NT2/D1 (cell line): ENCODE data around the gene CCT3.

ENCODE experiments used
- SUZ12 ChIP-seq: IDR thresholded peaks from 2 replicates; pipeline ENCODE4 v1.6.1; 2011; ENCODE audit not compliant: insufficient read length, insufficient read depth; ENCODE audit errors: extremely low read depth
- YY1 ChIP-seq: IDR thresholded peaks from 2 replicates; pipeline ENCODE4 v1.6.1; 2011; ENCODE audit not compliant: insufficient read length, insufficient read depth
- ZNF274 ChIP-seq: IDR thresholded peaks from 2 replicates; pipeline ENCODE4 v1.6.1; 2011; ENCODE audit warnings: mild to moderate bottlenecking, low read depth, low read length

DNA sequence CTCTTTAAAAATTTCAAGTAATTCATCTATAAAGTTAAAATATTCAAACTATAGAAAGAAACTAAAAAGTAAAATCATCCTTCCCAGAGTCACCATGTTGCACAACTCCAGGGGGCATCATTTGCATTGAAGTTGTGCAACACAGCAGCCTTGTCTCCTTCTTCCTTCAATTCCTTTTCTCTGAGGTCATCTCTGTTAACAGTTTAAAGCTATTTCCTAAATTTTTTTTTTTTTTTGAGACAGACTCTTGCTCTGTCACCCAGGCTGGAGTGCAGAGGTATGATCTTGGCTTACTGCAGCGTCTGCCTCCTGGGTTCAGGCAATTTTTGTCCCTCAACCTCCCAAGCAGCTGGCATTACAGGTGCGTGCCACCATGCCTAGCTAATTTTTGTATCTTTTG, 38.1 kb upstream of the CCT3 start:
- no peak for TF ChIP-seq YY1
- no peak for TF ChIP-seq ZNF274
- no peak for TF ChIP-seq SUZ12
